ENCODE measurements around the gene RPL31. TPM values are rescaled to one million over a fixed set of nuclear protein-coding genes. Genes with fewer than 3 reads are reported as not detected.

RPL31 gene
- total and polyA plus RNA-seq, 8 donors: 272 to 7,137 (median 1,362) TPM

DNA sequence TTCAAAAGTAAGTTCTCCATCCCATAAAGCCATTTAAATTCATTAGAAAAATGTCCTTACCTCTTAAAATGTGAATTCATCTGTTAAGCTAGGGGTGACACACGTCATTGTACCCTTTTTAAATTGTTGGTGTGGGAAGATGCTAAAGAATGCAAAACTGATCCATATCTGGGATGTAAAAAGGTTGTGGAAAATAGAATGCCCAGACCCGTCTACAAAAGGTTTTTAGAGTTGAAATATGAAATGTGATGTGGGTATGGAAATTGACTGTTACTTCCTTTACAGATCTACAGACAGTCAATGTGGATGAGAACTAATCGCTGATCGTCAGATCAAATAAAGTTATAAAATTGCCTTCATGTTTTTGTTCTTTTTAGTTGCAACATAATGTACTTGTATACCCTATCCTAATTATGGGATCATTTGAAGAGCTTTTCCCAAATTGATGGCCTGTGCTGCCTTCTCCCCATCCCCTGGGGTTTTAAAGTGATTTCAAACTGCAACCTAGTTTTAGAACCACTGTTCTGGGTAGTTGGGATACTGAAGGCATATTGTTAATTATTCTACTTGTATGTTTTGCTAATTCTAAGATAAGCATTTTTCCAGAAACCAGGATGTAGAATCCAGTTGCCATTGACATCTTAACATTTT is 4.1 kb downstream of the RPL31 start:
- no peak for DNase-seq
- H3K27ac ChIP-seq: no peak overlapping the region
- H3K9me3 ChIP-seq: no peaks in the 10 kb centered on the region
- TF ChIP-seq, protein P1, sequence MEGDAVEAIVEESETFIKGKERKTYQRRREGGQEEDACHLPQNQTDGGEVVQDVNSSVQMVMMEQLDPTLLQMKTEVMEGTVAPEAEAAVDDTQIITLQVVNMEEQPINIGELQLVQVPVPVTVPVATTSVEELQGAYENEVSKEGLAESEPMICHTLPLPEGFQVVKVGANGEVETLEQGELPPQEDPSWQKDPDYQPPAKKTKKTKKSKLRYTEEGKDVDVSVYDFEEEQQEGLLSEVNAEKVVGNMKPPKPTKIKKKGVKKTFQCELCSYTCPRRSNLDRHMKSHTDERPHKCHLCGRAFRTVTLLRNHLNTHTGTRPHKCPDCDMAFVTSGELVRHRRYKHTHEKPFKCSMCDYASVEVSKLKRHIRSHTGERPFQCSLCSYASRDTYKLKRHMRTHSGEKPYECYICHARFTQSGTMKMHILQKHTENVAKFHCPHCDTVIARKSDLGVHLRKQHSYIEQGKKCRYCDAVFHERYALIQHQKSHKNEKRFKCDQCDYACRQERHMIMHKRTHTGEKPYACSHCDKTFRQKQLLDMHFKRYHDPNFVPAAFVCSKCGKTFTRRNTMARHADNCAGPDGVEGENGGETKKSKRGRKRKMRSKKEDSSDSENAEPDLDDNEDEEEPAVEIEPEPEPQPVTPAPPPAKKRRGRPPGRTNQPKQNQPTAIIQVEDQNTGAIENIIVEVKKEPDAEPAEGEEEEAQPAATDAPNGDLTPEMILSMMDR (IDR thresholded peaks at IDR 0.05): no peak
- TF ChIP-seq POLR2AphosphoS5 (IDR thresholded peaks at IDR 0.05) (no peak), EP300 (IDR thresholded peaks at IDR 0.05) (no peak)
- H3K36me3 ChIP-seq: peaks cover 66 to 77% (median 75%) of the 10 kb centered on the region in 4 donors
- H3K4me1 ChIP-seq: peaks cover 13 to 63% (median 41%) of the 10 kb centered on the region in 4 donors
- H3K4me3 ChIP-seq: no peak overlapping the region
- intact Hi-C loops (cut with DNase I; ENCODE audit: low total_unique reads): no loop called here
- H3K27me3 ChIP-seq: no peaks in the 10 kb centered on the region
- 62 to 70% (median 65%) methylated on average over 4 of the region's 4 CpGs for WGBS, 5 donors

DNA sequence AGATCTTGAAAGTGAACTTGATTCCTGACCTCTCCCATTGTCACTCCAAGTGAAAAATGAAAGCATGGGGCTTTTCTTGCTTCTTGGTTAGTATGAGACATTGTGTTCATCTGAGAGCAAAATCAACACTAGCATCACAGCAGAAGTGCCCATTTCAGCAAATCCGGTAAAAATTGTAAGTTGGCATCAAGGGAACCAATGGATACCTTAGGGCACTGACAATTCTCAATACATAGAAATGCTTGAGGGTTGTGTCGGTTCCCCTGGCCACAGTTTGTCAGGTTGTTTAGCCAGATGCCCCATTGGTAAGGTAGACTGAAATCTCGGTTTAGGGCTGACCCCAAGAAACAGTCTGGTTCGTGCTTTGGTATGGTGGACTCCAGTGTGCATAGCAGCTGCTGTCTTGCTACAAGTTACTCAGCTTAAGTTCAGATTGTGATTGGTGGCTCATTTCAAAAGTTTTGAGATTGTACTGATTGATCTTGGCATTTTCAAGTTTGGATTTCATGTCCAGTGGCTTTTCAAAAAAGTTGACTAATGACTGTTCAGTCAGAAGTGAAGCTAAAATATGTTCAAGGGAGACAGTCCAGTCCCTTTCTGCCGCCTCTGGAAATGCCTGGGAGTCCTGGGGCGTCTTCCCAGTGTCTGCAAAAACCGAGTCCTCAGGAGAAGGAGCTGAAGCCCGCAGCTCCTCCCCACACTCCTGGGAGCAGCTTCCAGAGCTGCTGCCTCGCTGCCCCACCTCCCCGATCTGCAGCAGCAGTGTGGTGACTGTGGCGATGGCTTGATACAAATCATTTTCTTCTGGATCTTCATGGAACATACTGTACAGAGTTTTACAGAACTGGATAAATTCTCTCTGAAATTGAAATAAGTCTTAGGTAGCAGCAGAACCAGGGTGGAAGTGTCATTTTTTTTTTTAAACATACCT is 5.6 kb downstream of the RPL31 start:
- intact Hi-C loops (cut with DNase I; ENCODE audit: low total_unique reads): no loop called here
- 51 to 83% (median 57%) methylated on average over 11 of the region's 11 CpGs for WGBS, 5 donors
- TF ChIP-seq POLR2A (IDR thresholded peaks at IDR 0.05): no peak
- TF ChIP-seq EP300 (IDR thresholded peaks at IDR 0.05): no peak
- TF ChIP-seq POLR2AphosphoS5 (IDR thresholded peaks at IDR 0.05): peak in 1 of 3 donors; percentile 18
- Histone ChIP-seq H3K36me3 (peaks cover 68 to 86% (median 80%) of the 10 kb centered on the region in 4 donors), H3K4me1 (peaks cover 9 to 69% (median 36%) of the 10 kb centered on the region in 4 donors), H3K27me3 (no peaks in the 10 kb centered on the region), H3K27ac (peak overlapping the region in 1 of 5 donors; percentile 21), H3K4me3 (no peak overlapping the region), H3K9me3 (no peaks in the 10 kb centered on the region)
- DNase-seq: no peak

DNA sequence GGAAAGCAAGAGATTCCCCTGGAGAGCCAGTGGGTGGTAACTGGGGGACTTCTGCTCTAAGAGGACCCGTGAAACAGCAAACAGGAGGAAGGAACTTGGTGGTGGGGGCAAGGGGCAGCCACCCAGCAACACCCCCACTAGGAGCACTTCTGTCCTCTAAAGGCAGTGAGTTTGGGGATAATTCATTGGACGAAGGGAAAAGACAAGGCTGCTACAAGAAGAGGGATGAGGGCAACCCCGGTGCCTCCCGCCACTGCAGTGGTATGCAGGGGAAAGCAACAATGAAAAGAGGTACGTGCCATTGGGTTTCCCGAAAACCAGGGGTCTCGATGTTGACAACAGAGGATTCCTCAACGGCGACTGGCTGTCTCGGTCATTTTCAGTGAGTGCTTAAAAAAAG is 9.1 kb downstream of the RPL31 start:
- TF ChIP-seq, protein P1 (IDR thresholded peaks at IDR 0.05): no peak
- no peak for TF ChIP-seq EP300 (IDR thresholded peaks at IDR 0.05)
- no peak for TF ChIP-seq POLR2A (IDR thresholded peaks at IDR 0.05)
- no peak for TF ChIP-seq POLR2AphosphoS5 (IDR thresholded peaks at IDR 0.05)
- Histone ChIP-seq H3K9me3 (no peaks in the 10 kb centered on the region), H3K4me1 (peaks cover 0 to 40% (median 13%) of the 10 kb centered on the region in 4 donors), H3K27ac (no peak overlapping the region), H3K27me3 (no peaks in the 10 kb centered on the region), H3K4me3 (no peak overlapping the region), H3K36me3 (peaks cover 40 to 75% (median 65%) of the 10 kb centered on the region in 4 donors)
- no peak for DNase-seq
- WGBS, 5 donors: 81 to 89% (median 86%) methylated on average over 10 of the region's 10 CpGs
- intact Hi-C loops (cut with DNase I; ENCODE audit: low total_unique reads): loop anchor here (5.0 kb wide), 1 partner anchor 136 kb away; no protein-coding TSS in a partner anchor

DNA sequence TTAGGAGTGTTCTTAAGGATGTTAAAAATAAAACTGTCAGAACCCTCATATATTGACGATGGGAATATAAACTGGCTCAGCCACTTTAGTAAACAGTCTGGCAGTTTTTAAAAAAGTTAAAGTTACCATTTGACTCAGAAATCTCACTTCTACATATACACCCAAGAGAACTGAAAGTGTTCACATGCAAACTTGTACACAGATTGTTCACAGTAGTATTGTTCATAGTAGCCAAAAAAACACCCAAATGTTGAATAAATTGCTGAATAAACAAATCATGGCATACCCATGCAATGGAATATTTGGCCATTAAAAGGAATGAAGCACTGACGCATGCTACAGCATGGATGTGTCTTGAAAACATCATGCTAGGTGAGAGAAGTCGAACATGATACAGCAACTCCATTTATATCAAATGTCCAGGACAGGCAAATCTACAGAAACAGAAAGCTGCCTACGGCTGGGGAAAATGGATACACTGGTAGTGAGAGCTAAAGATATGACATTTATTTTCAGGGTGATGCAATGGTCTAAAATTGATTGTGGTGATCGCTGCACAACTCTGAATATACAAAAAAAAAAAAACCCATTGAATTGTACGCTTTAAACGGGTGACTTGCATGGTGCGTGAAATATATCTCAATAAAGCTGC is 10.1 kb downstream of the RPL31 start:
- TF ChIP-seq POLR2AphosphoS5 (IDR thresholded peaks at IDR 0.05): peak in 1 of 3 donors; percentile 5
- TF ChIP-seq, protein P1 (IDR thresholded peaks at IDR 0.05): no peak
- Histone ChIP-seq H3K36me3 (peaks cover 31 to 68% (median 57%) of the 10 kb centered on the region in 4 donors), H3K27me3 (no peaks in the 10 kb centered on the region), H3K9me3 (no peaks in the 10 kb centered on the region), H3K27ac (no peak overlapping the region), H3K4me3 (no peak overlapping the region), H3K4me1 (peaks cover 0 to 30% (median 9%) of the 10 kb centered on the region in 4 donors)
- WGBS, 5 donors: 48 to 63% (median 51%) methylated on average over 8 of the region's 8 CpGs
- intact Hi-C loops (cut with DNase I; ENCODE audit: low total_unique reads): loop anchor here (5.0 kb wide), 1 partner anchor 135 kb away; no protein-coding TSS in a partner anchor
- DNase-seq: no peak

Measured in stomach (tissue), 9 donors.